Osteoblast (primary cell): ENCODE measurements around the gene ECEL1. TPM values are rescaled to one million over a fixed set of nuclear protein-coding genes. Genes with fewer than 3 reads are reported as not detected.
"Not testable (repeated sequence)": the region's sequence is repeated elsewhere in the genome, so short reads cannot be mapped to it uniquely, and the experiment has no call there.

ENCODE experiments used
- DNase-seq: peaks from one replicate; pipeline ENCODE4 v3.0.0; 2011; ENCODE audit warnings: low spot score, mixed read lengths; ENCODE audit not compliant: insufficient read length; ENCODE audit errors: missing footprints
- H2AFZ ChIP-seq: 2 replicates; pipeline ENCODE4 v1.6.0; 2011; ENCODE audit warnings: mild to moderate bottlenecking, low read length
- H3K27ac ChIP-seq: 2 replicates; pipeline ENCODE4 v1.5.1; 2011; ENCODE audit warnings: mild to moderate bottlenecking, low read depth, low read length, moderate library complexity
- H3K27me3 ChIP-seq: 2 replicates; pipeline ENCODE4 v1.6.0; 2012; ENCODE audit warnings: mild to moderate bottlenecking, control low read depth, inconsistent platforms, low read length, moderate library complexity; ENCODE audit not compliant: insufficient read depth
- H3K36me3 ChIP-seq: 2 replicates; pipeline ENCODE4 v1.5.1; 2011; ENCODE audit warnings: mild to moderate bottlenecking, low read length, control low read depth, moderate library complexity; ENCODE audit not compliant: insufficient read depth
- H3K4me1 ChIP-seq: 2 replicates; pipeline ENCODE4 v1.5.1; 2011; ENCODE audit warnings: mild to moderate bottlenecking, low read length, control low read depth, moderate library complexity; ENCODE audit not compliant: insufficient read depth
- H3K4me2 ChIP-seq: 2 replicates; pipeline ENCODE4 v1.6.0; 2011; ENCODE audit warnings: mild to moderate bottlenecking, low read length; ENCODE audit not compliant: insufficient read depth
- H3K4me3 ChIP-seq: fragments of 200-600 bp; sonication (generic); 3 replicates; pipeline ENCODE4 v1.5.1; 2012; ENCODE audit warnings: mild to moderate bottlenecking, low read length, inconsistent platforms; ENCODE audit not compliant: insufficient read depth
- H3K79me2 ChIP-seq: 2 replicates; pipeline ENCODE4 v1.6.0; 2012; ENCODE audit warnings: mild to moderate bottlenecking, low read length, control low read depth, inconsistent platforms; ENCODE audit not compliant: insufficient read depth
- H3K9me3 ChIP-seq: 2 replicates; pipeline ENCODE4 v1.5.1; 2011; ENCODE audit warnings: low read depth, low read length, control low read depth
- H4K20me1 ChIP-seq: 2 replicates; pipeline ENCODE4 v1.6.0; 2012; ENCODE audit warnings: mild to moderate bottlenecking, low read length, control low read depth; ENCODE audit not compliant: insufficient read depth
- CTCF ChIP-seq: IDR thresholded peaks from 2 replicates; pipeline ENCODE4 v1.5.1; 2011; ENCODE audit warnings: mild to moderate bottlenecking, low read depth, low read length, moderate library complexity; ENCODE audit errors: extremely low read depth
- total RNA-seq: library from RNA; depleted of rRNA; stranded (reverse); fragments of >200 nt; gene quantifications from 2 replicates; pipeline ENCODE4 v1.2.3, GENCODE V29; 2012

The ECEL1 gene
- total RNA-seq, 1 donor: not detected

- H4K20me1 ChIP-seq, H3K36me3 ChIP-seq, H3K79me2 ChIP-seq, H2AFZ ChIP-seq, H3K4me2 ChIP-seq, H3K4me3 ChIP-seq, H3K27ac ChIP-seq, H3K27me3 ChIP-seq, H3K9me3 ChIP-seq, H3K4me1 ChIP-seq: not testable (repeated sequence)
- DNase-seq: peak; percentile 58
Measured at GRCh38 chr2:232445149-232445885, 42.3 kb downstream of the ECEL1 start.

- H3K4me3 ChIP-seq: no peak overlapping the region
- H3K27ac ChIP-seq: no peak overlapping the region
- no peak overlapping the region for H2AFZ ChIP-seq
- H3K9me3 ChIP-seq: no peaks in the 10 kb centered on the region
- no peak overlapping the region for H3K4me2 ChIP-seq
- peak; percentile 98 for DNase-seq
- no peaks in the 10 kb centered on the region for H4K20me1 ChIP-seq
- no peaks in the 10 kb centered on the region for H3K36me3 ChIP-seq
- H3K79me2 ChIP-seq: no peaks in the 10 kb centered on the region
- H3K4me1 ChIP-seq: no peaks in the 10 kb centered on the region
- no peaks in the 10 kb centered on the region for H3K27me3 ChIP-seq
- peak; percentile 75 for TF ChIP-seq CTCF
Measured at GRCh38 chr2:232444409-232445148, 43.1 kb downstream of the ECEL1 start.

- H3K79me2 ChIP-seq, H3K4me1 ChIP-seq, H3K4me2 ChIP-seq, H3K27me3 ChIP-seq, H2AFZ ChIP-seq, H3K4me3 ChIP-seq, H4K20me1 ChIP-seq, H3K27ac ChIP-seq, H3K36me3 ChIP-seq, H3K9me3 ChIP-seq: not testable (repeated sequence)
- DNase-seq: peak; percentile 39
Measured at GRCh38 chr2:232443669-232444408, 43.8 kb downstream of the ECEL1 start.

- H3K79me2 ChIP-seq, H3K4me2 ChIP-seq, H3K4me1 ChIP-seq, H3K27ac ChIP-seq, H3K4me3 ChIP-seq, H2AFZ ChIP-seq, H3K36me3 ChIP-seq, H3K9me3 ChIP-seq, DNase-seq, H3K27me3 ChIP-seq, H4K20me1 ChIP-seq: not testable (repeated sequence)
Measured at GRCh38 chr2:232443047-232443446, 44.6 kb downstream of the ECEL1 start.

GRCh38 chr2:232442431-232442830 lies 45.2 kb downstream of the ECEL1 start:
- H3K4me2 ChIP-seq, H3K36me3 ChIP-seq, H3K79me2 ChIP-seq, H3K27ac ChIP-seq, H3K4me3 ChIP-seq, H3K9me3 ChIP-seq, H4K20me1 ChIP-seq, H3K4me1 ChIP-seq, H3K27me3 ChIP-seq, H2AFZ ChIP-seq: not testable (repeated sequence)
- peak; percentile 10 for DNase-seq

- H3K9me3 ChIP-seq, H3K4me3 ChIP-seq, H2AFZ ChIP-seq, H4K20me1 ChIP-seq, H3K27ac ChIP-seq, H3K79me2 ChIP-seq, H3K4me1 ChIP-seq, H3K4me2 ChIP-seq, H3K36me3 ChIP-seq, H3K27me3 ChIP-seq: not testable (repeated sequence)
- DNase-seq: peak; percentile 21
Measured at GRCh38 chr2:232441922-232442321, 45.7 kb downstream of the ECEL1 start.
